Pulmonary artery endothelial cell (primary cell): Measurements from ENCODE around the gene MTNR1B. TPM values are rescaled to one million over a fixed set of nuclear protein-coding genes. Genes with fewer than 3 reads are reported as not detected.

ENCODE experiments used
- total RNA-seq: library from RNA; depleted of rRNA; stranded (reverse); fragments of >200 nt; gene quantifications from 2 replicates; pipeline ENCODE4 v1.2.3, GENCODE V29; 2014

Gene MTNR1B
- total RNA-seq, 1 donor from 2014 or later: not detected

Other genes with a start within 250 kb of the MTNR1B start
- gene SLC36A4, start 228.3 kb downstream of the MTNR1B start, total RNA-seq: 5.4 and 9.4 TPM in 2 replicates